Muscle of back (tissue), 11 donors: ENCODE data around the gene GRK3. TPM values are rescaled to one million over a fixed set of nuclear protein-coding genes. Genes with fewer than 3 reads are reported as not detected.
A peak's percentile ranks its signal among the peaks of the same experiment; 100 is the strongest.

Source experiments
- DNase-seq, 3 donors: peaks; one replicate each; pipeline versions ENCODE4 v3.0.0 to v3.0.0-alpha.2; 2013
- polyA plus RNA-seq, 10 donors: library from polyadenylated mRNA; unstranded; fragments of 120-200 nt; gene quantifications; one replicate each; pipeline ENCODE4 v1.2.1, GENCODE V29; 2013; ENCODE audit not compliant: insufficient read length in 10 of 10

GRK3 gene
- polyA plus RNA-seq, 10 donors = 6.2 to 14.3 (median 8.1) TPM

DNA sequence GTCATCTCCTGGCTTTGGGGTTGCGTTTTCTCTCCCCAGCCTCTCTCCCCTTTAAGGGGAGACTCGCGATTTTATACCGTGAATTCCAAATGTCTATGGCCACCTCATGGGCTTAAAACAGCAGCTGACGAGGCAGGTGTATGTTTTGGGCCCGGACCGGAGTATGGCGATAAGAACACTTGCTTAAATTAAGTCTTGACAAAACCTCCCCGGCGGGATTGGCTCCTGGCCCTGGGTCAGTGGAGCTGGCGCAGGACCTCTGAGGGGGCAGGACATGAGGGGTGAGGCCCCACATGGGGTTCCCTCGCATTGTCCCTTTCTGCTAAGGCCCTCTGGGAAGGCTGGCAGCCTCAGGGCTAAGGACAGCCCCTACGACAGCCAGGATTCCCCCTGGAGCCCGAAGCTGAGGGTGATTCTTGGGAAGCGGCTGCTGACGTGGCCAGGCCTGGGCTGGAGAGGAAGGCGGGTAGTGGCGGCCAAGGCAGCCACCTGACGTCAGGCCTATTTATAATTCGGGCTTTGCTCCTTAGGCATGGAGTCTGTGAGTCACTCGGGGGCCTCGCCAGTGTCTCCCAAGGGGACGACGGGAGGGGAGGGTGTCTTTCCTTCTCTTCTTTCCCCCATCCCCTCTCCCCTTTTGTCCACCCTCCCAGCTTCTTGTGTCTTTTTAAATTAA is 190.2 kb downstream of the GRK3 start:
- peak; percentile 54 to 71 (median 59) for DNase-seq

DNA sequence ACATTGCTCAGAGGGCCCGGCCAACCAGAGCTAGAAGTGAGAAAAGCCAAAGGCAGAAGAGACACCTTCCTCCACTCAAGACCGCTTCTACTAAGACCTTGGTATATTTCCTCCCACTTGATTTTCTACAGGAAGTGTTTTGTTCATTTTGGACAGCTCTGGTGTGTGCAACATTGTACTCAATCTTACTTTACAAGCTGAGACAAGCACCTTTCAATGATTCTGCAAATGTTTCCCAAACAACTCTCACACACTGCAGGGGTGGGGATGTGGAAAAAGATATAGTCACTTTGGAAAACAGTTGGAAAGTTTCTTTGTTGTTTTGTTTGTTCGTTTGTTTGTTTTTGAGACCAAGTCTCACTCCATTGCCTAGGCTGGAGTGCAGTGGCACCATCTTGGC is 193.2 kb downstream of the GRK3 start:
- DNase-seq = no peak

DNA sequence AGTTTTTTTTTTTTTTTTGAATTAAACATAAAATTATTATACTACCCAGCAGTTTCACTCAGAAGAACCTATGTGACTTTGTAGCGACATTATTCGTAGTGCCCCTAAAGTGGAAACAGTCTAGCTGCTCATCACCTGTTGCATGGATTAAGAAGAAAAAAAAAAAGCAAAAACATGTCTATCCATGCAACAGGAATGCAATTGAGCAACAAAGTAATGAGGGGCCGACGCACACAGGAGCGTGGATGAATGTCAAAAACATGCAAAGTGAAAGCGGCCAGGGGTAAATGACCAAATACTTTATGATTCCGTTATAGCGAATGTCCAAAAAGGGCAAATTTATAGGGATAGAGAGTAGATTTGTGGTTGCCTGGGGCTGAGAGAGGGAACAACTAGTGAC is 193.8 kb downstream of the GRK3 start:
- DNase-seq = no peak

DNA sequence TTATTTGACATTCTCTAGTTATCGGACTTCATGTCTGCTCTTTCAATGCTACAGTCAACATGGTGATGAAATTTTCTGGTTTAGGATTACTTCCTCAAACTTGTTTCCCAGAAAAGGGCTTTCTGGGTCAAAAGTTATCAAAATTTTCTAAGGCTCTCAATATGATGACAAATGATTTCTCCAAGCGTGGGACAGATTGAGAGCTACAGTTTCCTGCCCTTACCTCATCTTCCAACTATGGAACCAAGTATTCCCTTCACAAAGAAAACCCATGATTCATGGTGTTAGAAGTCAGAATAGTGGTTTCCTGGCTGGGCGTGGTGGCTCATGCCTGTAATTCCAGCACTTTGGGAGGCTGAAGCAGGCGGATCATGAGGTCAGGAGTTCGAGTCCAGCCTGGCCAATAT is 195.4 kb downstream of the GRK3 start:
- peak in 1 of 3 donors; percentile 69 for DNase-seq

DNA sequence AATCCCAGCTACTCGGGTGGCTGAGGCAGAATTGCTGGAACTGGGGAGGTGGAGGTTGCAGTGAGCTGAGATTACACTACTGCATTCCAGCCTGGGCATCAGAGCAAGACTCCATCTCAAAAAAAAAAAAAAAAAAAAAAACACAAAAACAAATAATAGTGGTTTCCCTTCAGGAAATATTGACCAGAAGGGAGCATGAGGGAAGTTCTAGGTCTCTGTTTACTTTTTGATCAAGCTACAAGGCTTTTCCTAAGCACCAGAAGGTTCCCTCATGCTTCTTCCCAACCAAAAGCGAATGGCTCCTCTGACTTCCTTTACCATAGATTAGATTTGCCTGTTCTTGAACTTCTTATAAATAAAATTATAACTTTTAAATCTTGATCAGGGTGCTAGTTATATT is 195.8 kb downstream of the GRK3 start:
- DNase-seq = no peak

DNA sequence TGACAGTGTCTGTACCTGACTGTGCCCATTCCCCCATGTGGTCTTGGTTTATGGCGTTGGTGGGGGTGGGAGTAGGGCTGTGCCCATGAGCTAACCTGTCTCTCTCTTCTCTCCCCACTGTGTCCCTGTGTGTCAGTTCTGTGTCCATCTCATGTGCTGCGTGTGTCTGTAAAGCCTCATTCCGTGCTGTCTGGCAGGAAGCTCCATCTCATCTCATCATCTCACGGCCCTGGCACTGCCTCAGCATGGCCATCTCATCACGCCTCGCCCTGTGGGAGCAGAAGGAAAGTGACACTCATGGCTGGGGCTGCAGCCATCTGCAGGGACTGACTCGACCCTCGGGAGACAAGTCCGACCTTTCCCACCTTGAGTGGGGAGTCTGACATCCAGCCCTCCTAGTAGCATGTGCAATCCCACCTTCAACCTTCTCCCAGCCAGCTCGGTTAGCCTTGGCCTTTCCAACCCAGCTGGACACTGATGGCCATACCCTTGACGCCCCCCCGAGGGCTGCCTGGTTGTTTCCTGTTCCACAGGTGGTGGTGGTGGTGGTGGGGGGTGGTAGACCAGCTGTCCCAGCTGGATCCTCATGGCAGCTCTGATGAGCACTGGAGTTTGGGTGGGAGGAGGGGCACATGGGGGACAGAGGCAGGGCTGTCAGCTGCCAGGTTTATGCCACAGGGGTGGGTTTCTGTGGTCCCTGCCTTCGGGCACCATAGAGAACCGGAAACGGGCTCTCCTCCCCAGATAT is 196.5 kb downstream of the GRK3 start:
- no peak for DNase-seq

GRCh38 chr22:25762147-25762546 is 197.7 kb downstream of the GRK3 start:
- no peak for DNase-seq

DNA sequence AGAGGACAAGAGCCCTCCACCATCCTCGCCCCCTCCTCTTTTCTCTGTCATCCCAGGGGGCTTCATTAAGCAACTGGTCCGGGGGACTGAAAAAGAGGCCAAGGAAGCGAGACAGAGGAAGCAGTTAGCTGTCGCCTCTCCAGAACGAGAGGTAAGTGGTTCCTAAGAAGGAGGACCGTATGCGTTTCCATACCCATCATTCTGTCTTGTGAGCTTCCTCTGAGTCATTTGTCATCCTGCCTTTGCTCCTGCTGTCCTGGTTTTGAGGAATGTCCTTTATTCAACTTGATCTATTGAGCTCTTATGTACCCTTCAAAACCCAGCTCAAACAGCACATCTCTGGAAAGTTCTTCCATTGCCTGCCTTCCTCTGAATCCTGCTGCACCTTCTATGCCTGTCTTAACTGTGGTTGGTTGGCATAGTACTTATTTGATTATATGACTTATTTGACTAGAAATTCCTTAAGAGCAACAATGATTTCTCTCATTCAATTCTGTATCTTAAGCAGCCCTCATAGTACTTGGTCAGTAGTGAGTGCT is 198.8 kb downstream of the GRK3 start:
- no peak for DNase-seq

- no peak for DNase-seq
These were observed 200.0 kb downstream of the GRK3 start for GRCh38 chr22:25764270-25765015.

DNA sequence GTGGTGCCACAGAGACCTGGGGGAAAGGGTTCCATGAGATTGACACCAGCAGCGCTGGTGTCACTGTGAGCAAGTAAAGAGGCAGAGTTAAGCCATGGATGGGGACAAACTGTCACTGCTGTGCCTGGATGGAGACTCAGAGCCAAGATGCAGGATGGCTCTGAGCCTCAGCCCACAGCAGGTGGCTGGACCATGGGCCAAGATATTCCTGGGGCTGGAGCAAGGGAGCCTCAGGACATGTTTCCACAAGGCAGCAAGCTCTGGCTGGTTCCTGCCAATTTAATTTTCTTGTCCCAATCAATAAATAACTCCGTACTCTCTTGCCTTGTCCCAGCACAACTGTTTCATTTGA is 200.5 kb downstream of the GRK3 start:
- peak in 1 of 3 donors; percentile 51 for DNase-seq

- no peak for DNase-seq
These were observed 201.3 kb downstream of the GRK3 start for GRCh38 chr22:25765801-25766200.

DNA sequence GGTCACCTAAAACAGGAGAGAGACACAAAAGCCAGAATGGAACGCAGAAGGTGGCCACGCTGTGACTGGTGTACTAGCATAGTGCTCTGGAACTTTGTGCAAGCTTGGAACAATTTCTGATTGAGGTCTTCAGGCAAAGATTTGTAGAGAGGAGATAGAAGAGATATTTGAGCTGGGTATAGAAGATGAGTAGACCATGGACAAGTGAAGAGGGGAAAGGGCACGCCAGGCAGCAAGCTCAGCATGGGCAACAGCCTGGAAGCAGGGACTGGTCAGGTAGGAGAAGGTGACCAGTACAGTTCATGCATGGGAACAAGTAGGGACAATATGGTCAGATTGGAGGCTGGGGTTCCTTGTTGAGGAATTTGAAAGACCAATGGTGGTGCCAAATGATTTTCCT is 201.9 kb downstream of the GRK3 start:
- no peak for DNase-seq

- DNase-seq = no peak
These were observed 205.9 kb downstream of the GRK3 start for GRCh38 chr22:25770333-25770732.

GRCh38 chr22:25772288-25772687 is 207.8 kb downstream of the GRK3 start:
- no peak for DNase-seq

DNA sequence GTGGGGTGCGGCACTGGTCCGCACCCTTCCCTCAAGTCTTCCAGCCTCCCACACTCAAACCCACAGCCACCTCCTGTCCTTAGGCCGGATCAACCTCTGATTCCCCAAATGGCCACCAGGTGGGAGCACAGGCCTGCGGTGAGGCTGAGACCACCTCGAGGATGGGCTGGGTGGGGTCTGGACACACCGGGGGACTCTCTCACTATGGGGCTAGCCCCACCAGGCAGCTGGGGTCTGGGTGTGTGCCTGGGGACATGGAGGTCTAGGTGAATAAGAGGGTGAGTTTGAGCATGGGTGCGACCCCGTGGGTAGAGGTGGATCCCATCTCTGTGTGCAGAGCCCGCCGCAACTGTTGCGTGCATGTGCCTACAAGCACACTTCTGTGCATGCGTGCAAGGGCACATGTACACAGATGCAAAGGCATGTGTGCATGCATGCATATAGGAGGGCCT is 210.1 kb downstream of the GRK3 start:
- DNase-seq = no peak

- DNase-seq = no peak
These were observed 211.1 kb downstream of the GRK3 start for GRCh38 chr22:25775531-25775930.

- no peak for DNase-seq
These were observed 212.9 kb downstream of the GRK3 start for GRCh38 chr22:25777411-25777810.

GRCh38 chr22:25777870-25778269 is 213.4 kb downstream of the GRK3 start:
- DNase-seq = peak in 1 of 3 donors; percentile 40
